Epithelial cell of esophagus (primary cell): Measurements from ENCODE around the gene RERE.

ENCODE experiments used
- DNase-seq: peaks from one replicate; pipeline ENCODE4 v3.0.0; 2010; ENCODE audit warnings: low read depth
- H3K4me3 ChIP-seq: 2 replicates; pipeline ENCODE4 v1.5.1; 2011; ENCODE audit warnings: mild to moderate bottlenecking, low read length, control low read depth
- CTCF ChIP-seq: IDR thresholded peaks from 2 replicates; pipeline ENCODE4 v1.5.1; 2011; ENCODE audit warnings: low read depth, mild to moderate bottlenecking, low read length, control low read depth, inconsistent platforms; ENCODE audit not compliant: insufficient read depth; ENCODE audit errors: missing control alignments

Gene RERE

DNA sequence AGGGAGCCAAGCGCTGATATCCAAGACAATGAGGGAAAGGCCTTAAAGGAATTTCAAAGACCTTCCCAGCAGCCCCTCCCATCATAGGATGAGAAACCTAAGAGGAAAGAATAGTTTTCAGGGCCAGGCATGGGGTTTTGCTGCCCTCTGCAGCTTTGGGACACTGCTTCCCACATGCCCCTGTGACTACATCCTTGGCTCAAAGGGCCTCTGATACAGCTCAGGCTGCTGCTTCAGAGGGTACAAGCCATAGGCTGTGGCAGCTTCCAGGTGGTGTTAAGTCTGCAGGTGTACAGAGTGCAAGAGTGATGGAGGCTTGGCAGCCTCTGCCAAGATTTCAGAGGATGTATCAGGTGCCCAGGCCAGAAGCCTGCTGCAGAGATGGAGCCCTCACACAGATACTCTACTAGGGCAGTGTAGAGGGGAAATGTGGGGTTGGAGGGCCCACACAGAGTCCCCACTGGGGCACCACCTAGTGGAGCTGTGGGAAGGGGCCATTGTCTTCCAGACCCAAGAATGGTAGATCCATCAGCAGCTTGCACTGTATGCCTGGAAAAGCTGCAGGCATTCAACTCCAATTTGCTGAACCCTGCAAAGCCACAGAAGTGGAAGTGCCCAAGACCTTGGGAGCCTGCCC lies 373.8 kb downstream of the RERE start:
- no peak for TF ChIP-seq CTCF
- no peak overlapping the region for H3K4me3 ChIP-seq
- DNase-seq, result no peak

- H3K4me3 ChIP-seq, result no peak overlapping the region
- no peak for DNase-seq
- TF ChIP-seq CTCF, result no peak
Measured at GRCh38 chr1:8441426-8441825, 376.0 kb downstream of the RERE start.

- TF ChIP-seq CTCF, result peak; percentile 24
- H3K4me3 ChIP-seq, result no peak overlapping the region
- peak; percentile 33 for DNase-seq
Measured at GRCh38 chr1:8439015-8439702, 378.3 kb downstream of the RERE start.

GRCh38 chr1:8438489-8438888 lies 379.0 kb downstream of the RERE start:
- H3K4me3 ChIP-seq, result no peak overlapping the region
- no peak for TF ChIP-seq CTCF
- no peak for DNase-seq

GRCh38 chr1:8437347-8437746 lies 380.1 kb downstream of the RERE start:
- TF ChIP-seq CTCF, result no peak
- DNase-seq, result no peak
- no peak overlapping the region for H3K4me3 ChIP-seq

GRCh38 chr1:8435569-8436071 lies 381.8 kb downstream of the RERE start:
- DNase-seq, result no peak
- no peak for TF ChIP-seq CTCF
- H3K4me3 ChIP-seq, result no peak overlapping the region

DNA sequence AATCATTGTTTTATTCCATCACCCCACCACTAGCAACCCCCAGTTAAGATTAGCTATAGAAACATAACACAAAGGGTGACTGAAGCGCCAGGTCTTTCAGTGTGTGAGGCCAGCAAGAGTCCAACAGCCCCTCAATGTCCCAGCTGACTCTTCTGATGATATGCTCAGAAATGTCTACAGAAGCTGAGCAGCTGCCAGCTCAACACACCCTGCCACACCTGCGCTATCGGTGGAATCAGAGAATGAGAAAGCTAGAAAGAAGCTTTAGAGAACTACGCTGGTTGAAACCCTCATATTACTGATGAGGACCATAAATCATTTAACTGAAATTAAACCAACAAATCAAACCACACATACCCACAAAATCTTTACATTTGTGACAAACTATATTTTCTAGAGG lies 383.3 kb downstream of the RERE start:
- no peak for TF ChIP-seq CTCF
- no peak for DNase-seq

More for the DNA sequence above, 383.3 kb downstream of the RERE start:
- H3K4me3 ChIP-seq, result no peak overlapping the region
